Fibroblast of mammary gland (primary cell): ENCODE data around the gene SESN1.

Experiments
- DNase-seq: peaks from one replicate; pipeline ENCODE4 v3.0.0-alpha.2; 2010; ENCODE audit warnings: low read depth
- H3K4me3 ChIP-seq: 2 replicates; pipeline ENCODE4 v1.5.1; 2011; ENCODE audit warnings: low read depth, mild to moderate bottlenecking, low read length, moderate library complexity; ENCODE audit not compliant: control insufficient read depth
- TF ChIP-seq, protein P1 (sequence below): conservative IDR thresholded peaks from 2 replicates; pipeline ENCODE4 v1.5.1; 2011; ENCODE audit warnings: low read depth, low read length, inconsistent platforms; ENCODE audit not compliant: control insufficient read depth, insufficient read depth

The SESN1 gene

DNA sequence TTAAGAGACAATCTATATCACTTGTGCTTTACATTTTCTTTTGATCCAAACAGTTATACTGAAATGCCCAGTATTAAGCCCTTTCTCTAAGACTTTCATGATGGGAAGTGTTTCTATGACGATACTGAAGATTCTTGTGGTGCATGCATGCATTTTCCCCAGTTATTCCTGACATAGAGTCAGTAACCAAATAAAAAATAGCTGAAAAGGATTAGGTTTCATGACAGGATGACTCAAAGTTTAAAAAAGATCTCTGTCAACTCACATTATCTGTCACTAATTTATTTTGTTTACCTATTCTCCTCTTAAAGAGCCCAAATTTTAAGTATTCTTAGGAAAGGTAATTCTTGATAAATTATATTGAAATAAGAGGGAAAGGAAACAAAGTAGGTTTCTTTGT lies 98.4 kb downstream of the SESN1 start:
- DNase-seq = no peak
- TF ChIP-seq, protein P1, sequence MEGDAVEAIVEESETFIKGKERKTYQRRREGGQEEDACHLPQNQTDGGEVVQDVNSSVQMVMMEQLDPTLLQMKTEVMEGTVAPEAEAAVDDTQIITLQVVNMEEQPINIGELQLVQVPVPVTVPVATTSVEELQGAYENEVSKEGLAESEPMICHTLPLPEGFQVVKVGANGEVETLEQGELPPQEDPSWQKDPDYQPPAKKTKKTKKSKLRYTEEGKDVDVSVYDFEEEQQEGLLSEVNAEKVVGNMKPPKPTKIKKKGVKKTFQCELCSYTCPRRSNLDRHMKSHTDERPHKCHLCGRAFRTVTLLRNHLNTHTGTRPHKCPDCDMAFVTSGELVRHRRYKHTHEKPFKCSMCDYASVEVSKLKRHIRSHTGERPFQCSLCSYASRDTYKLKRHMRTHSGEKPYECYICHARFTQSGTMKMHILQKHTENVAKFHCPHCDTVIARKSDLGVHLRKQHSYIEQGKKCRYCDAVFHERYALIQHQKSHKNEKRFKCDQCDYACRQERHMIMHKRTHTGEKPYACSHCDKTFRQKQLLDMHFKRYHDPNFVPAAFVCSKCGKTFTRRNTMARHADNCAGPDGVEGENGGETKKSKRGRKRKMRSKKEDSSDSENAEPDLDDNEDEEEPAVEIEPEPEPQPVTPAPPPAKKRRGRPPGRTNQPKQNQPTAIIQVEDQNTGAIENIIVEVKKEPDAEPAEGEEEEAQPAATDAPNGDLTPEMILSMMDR = no peak
- no peak overlapping the region for H3K4me3 ChIP-seq

GRCh38 chr6:108995296-108995695 lies 99.3 kb downstream of the SESN1 start:
- no peak overlapping the region for H3K4me3 ChIP-seq
- DNase-seq = no peak
- TF ChIP-seq, protein P1 = no peak

GRCh38 chr6:108993876-108994275 lies 100.8 kb downstream of the SESN1 start:
- DNase-seq = no peak
- TF ChIP-seq, protein P1 = no peak

GRCh38 chr6:108989700-108990099 lies 104.9 kb downstream of the SESN1 start:
- no peak for DNase-seq
- no peak overlapping the region for H3K4me3 ChIP-seq
- TF ChIP-seq, protein P1 = no peak

More at GRCh38 chr6:108993876-108994275, 100.8 kb downstream of the SESN1 start:
- H3K4me3 ChIP-seq = no peak overlapping the region

DNA sequence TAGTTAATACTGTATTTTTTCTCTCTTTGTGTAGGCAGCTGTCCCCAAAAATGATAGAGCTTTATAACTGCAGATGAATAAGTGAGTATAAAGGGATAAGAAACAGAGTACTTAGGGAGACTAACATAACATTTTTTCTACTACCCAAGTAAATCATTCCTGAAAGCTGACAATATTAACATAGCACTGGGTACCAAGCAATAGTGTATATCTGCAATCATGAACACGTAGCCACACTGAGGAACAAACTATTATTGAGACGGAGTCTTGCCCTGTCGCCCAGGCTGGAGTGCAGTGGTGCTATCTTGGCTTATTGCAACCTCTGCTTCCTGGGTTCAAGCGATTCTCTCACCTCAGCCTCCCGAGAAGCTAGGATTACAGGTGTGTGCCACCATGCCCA lies 105.9 kb downstream of the SESN1 start:
- DNase-seq = no peak
- TF ChIP-seq, protein P1 = no peak
- H3K4me3 ChIP-seq = no peak overlapping the region

- DNase-seq = no peak
- no peak overlapping the region for H3K4me3 ChIP-seq
- TF ChIP-seq, protein P1 = no peak
These were observed 106.3 kb downstream of the SESN1 start for GRCh38 chr6:108988296-108988695.

GRCh38 chr6:108987156-108987555 lies 107.5 kb downstream of the SESN1 start:
- no peak for DNase-seq
- TF ChIP-seq, protein P1 = no peak
- no peak overlapping the region for H3K4me3 ChIP-seq
